Measurements from ENCODE around the gene MIS12. TPM values are rescaled to one million over a fixed set of nuclear protein-coding genes. Genes with fewer than 3 reads are reported as not detected.

Gene MIS12
- total and polyA plus RNA-seq, 2 donors (not counting 1 experiment from before 2014, with no cell fraction given) = 20.9 to 41.1 TPM

GRCh38 chr17:5488752-5489151 is 2.4 kb downstream of the MIS12 start:
- DNase-seq (no peak), ATAC-seq (ENCODE audit: low read depth) (no peak)
- no peak overlapping the region for H3K27ac ChIP-seq (ENCODE audit: low read length in 2 of 2)
- CTCF ChIA-PET = no interaction called here
- Mint-ChIP-seq H3K9me3 (ENCODE audit: insufficient read depth) (no peaks in the 10 kb centered on the region), H3K4me1 (peaks cover 38% of the 10 kb centered on the region), H3K27me3 (no peaks in the 10 kb centered on the region), H3K4me3 (no peak overlapping the region), H3K27ac (no peak overlapping the region)
- TF ChIP-seq EZH2 (IDR thresholded peaks at IDR 0.05; ENCODE audit: borderline replicate concordance, insufficient read depth, low read depth, low read length, poor library complexity, severe bottlenecking) = no peak
- TF ChIP-seq, protein P1, sequence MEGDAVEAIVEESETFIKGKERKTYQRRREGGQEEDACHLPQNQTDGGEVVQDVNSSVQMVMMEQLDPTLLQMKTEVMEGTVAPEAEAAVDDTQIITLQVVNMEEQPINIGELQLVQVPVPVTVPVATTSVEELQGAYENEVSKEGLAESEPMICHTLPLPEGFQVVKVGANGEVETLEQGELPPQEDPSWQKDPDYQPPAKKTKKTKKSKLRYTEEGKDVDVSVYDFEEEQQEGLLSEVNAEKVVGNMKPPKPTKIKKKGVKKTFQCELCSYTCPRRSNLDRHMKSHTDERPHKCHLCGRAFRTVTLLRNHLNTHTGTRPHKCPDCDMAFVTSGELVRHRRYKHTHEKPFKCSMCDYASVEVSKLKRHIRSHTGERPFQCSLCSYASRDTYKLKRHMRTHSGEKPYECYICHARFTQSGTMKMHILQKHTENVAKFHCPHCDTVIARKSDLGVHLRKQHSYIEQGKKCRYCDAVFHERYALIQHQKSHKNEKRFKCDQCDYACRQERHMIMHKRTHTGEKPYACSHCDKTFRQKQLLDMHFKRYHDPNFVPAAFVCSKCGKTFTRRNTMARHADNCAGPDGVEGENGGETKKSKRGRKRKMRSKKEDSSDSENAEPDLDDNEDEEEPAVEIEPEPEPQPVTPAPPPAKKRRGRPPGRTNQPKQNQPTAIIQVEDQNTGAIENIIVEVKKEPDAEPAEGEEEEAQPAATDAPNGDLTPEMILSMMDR (IDR thresholded peaks at IDR 0.05) = no peak
- no peaks in the 10 kb centered on the region for H4K20me1 ChIP-seq (ENCODE audit: control insufficient read depth, insufficient read depth, low read length, poor library complexity, severe bottlenecking)
- peaks cover 9 to 38% of the 10 kb centered on the region in 2 experiments for H3K36me3 ChIP-seq (replicated peaks in 1 of 2; ENCODE audit: control extremely low read depth in 1 of 2, control insufficient read depth in 1 of 2, extremely low read depth in 1 of 2, insufficient read depth in 2 of 2, low read length in 1 of 2)
- intact Hi-C loops (cut with micrococcal nuclease) = loop anchor here (5.0 to 10.0 kb wide), 2 partner anchors 1166 to 1949 kb away; partner anchors contain the start of genes C17orf100, FGF11, MED31 and TMEM102
- H3K27me3 ChIP-seq (replicated peaks in 1 of 4; ENCODE audit: control extremely low read depth in 1 of 4, control insufficient read depth in 3 of 4, insufficient read depth in 4 of 4, low read length in 3 of 4) = no peaks in the 10 kb centered on the region
- H2AFZ ChIP-seq (ENCODE audit: insufficient read depth, low read depth, low read length, poor library complexity, severe bottlenecking) = no peak overlapping the region
- no peak overlapping the region for H3K4me3 ChIP-seq (ENCODE audit: control extremely low read depth in 1 of 5, extremely low read depth in 1 of 5, insufficient read depth in 1 of 5, low read depth in 2 of 5, low read length in 4 of 5)
- 91% methylated on average over 6 of the region's 8 CpGs for WGBS (ENCODE audit: insufficient coverage)
- peaks cover 0 to 4% (median 2%) of the 10 kb centered on the region in 3 donors for H3K9me3 ChIP-seq (ENCODE audit: control extremely low read depth in 1 of 3, control insufficient read depth in 2 of 3, insufficient read depth in 1 of 3, low read length in 2 of 3)
- POLR2A ChIA-PET = no interaction called here
- H3K4me1 ChIP-seq (ENCODE audit: control insufficient read depth in 2 of 2, insufficient read depth in 2 of 2, low read length in 2 of 2) = peaks cover 17 to 26% of the 10 kb centered on the region in 2 donors
- no peak overlapping the region for H3K4me2 ChIP-seq (replicated peaks; ENCODE audit: low read depth, low read length, poor library complexity, severe bottlenecking)
- H3K79me2 ChIP-seq (ENCODE audit: control insufficient read depth, insufficient read depth, low read length) = peaks cover 35% of the 10 kb centered on the region
- H3K9ac ChIP-seq (ENCODE audit: low read length) = no peak overlapping the region

- H2AFZ ChIP-seq (ENCODE audit: insufficient read depth, low read depth, low read length, poor library complexity, severe bottlenecking) = no peak overlapping the region
- Mint-ChIP-seq H3K9me3 (ENCODE audit: insufficient read depth) (no peaks in the 10 kb centered on the region), H3K4me1 (peaks cover 8% of the 10 kb centered on the region), H3K27ac (no peak overlapping the region), H3K4me3 (no peak overlapping the region), H3K27me3 (peaks cover 3% of the 10 kb centered on the region)
- H3K36me3 ChIP-seq (replicated peaks in 1 of 2; ENCODE audit: control extremely low read depth in 1 of 2, control insufficient read depth in 1 of 2, extremely low read depth in 1 of 2, insufficient read depth in 2 of 2, low read length in 1 of 2) = peaks cover 9 to 25% of the 10 kb centered on the region in 2 experiments
- no peaks in the 10 kb centered on the region for H3K4me1 ChIP-seq (ENCODE audit: control insufficient read depth in 2 of 2, insufficient read depth in 2 of 2, low read length in 2 of 2)
- CTCF ChIA-PET = no interaction called here
- H3K27ac ChIP-seq (ENCODE audit: low read length in 2 of 2) = no peak overlapping the region
- H3K27me3 ChIP-seq (replicated peaks in 1 of 4; ENCODE audit: control extremely low read depth in 1 of 4, control insufficient read depth in 3 of 4, insufficient read depth in 4 of 4, low read length in 3 of 4) = peaks cover 0 to 2% (median 0%) of the 10 kb centered on the region in 4 experiments
- no peak overlapping the region for H3K4me2 ChIP-seq (replicated peaks; ENCODE audit: low read depth, low read length, poor library complexity, severe bottlenecking)
- DNase-seq (no peak), ATAC-seq (ENCODE audit: low read depth) (no peak)
- TF ChIP-seq, protein P1 (IDR thresholded peaks at IDR 0.05) = no peak
- no peak for TF ChIP-seq EZH2 (IDR thresholded peaks at IDR 0.05; ENCODE audit: borderline replicate concordance, insufficient read depth, low read depth, low read length, poor library complexity, severe bottlenecking)
- POLR2A ChIA-PET = no interaction called here
- intact Hi-C loops (cut with micrococcal nuclease) = no loop called here
- H3K9ac ChIP-seq (ENCODE audit: low read length) = no peak overlapping the region
- H4K20me1 ChIP-seq (ENCODE audit: control insufficient read depth, insufficient read depth, low read length, poor library complexity, severe bottlenecking) = no peaks in the 10 kb centered on the region
- peaks cover 13% of the 10 kb centered on the region for H3K79me2 ChIP-seq (ENCODE audit: control insufficient read depth, insufficient read depth, low read length)
- H3K4me3 ChIP-seq (ENCODE audit: control extremely low read depth in 1 of 5, extremely low read depth in 1 of 5, insufficient read depth in 1 of 5, low read depth in 2 of 5, low read length in 4 of 5) = no peak overlapping the region
- peaks cover 0 to 4% (median 2%) of the 10 kb centered on the region in 3 donors for H3K9me3 ChIP-seq (ENCODE audit: control extremely low read depth in 1 of 3, control insufficient read depth in 2 of 3, insufficient read depth in 1 of 3, low read length in 2 of 3)
- no CpG with 5 or more reads among the region's 2 CpGs for WGBS (ENCODE audit: insufficient coverage)
These were observed 6.6 kb downstream of the MIS12 start for GRCh38 chr17:5492970-5493369.

Data from B cell (primary cell).